GM23338 (cell line): Measurements from ENCODE around the gene TRIO. TPM values are rescaled to one million over a fixed set of nuclear protein-coding genes. Genes with fewer than 3 reads are reported as not detected.

Experiments
- ATAC-seq: fragments of 200-7000 bp; cut with Tn5 transposase; 3 replicates; pipeline ENCODE4 v1.9.1; 2020
- DNase-seq: peaks from one replicate; pipeline ENCODE4 v3.0.0-alpha.2; 2015; ENCODE audit warnings: low spot score
- H2AFZ ChIP-seq: fragments of 200-600 bp; sonication (generic); 2 replicates; pipeline ENCODE4 v1.8.0; 2016; ENCODE audit warnings: antibody characterized with exemption, mild to moderate bottlenecking, moderate library complexity
- H3F3A ChIP-seq: fragments of 200-600 bp; sonication (generic); replicated peaks from 2 replicates; pipeline ENCODE4 v1.8.0; 2017; ENCODE audit warnings: antibody characterized with exemption, mixed run types, low read depth
- H3K27ac ChIP-seq: fragments of 200-600 bp; sonication (generic); 2 replicates; pipeline ENCODE4 v1.6.1; 2016; ENCODE audit warnings: low read depth
- H3K27me3 ChIP-seq: fragments of 200-600 bp; sonication (generic); 2 replicates; pipeline ENCODE4 v1.8.0; 2016; ENCODE audit warnings: mild to moderate bottlenecking, mixed run types, moderate library complexity; ENCODE audit not compliant: insufficient read depth
- H3K36me3 ChIP-seq: fragments of 200-600 bp; sonication (generic); 2 replicates; pipeline ENCODE4 v1.8.0; 2016; ENCODE audit warnings: mild to moderate bottlenecking; ENCODE audit not compliant: insufficient read depth
- H3K4me1 ChIP-seq: fragments of 200-600 bp; sonication (generic); 2 replicates; pipeline ENCODE4 v1.8.0; 2016; ENCODE audit warnings: mild to moderate bottlenecking, moderate library complexity; ENCODE audit not compliant: insufficient read depth
- H3K4me2 ChIP-seq: fragments of 200-600 bp; sonication (generic); 2 replicates; pipeline ENCODE4 v1.7.1; 2017; ENCODE audit warnings: mixed run types
- H3K4me3 ChIP-seq: fragments of 200-600 bp; sonication (generic); 2 replicates; pipeline ENCODE4 v1.6.1; 2016; ENCODE audit warnings: mixed run types
- H3K79me2 ChIP-seq: fragments of 200-600 bp; sonication (generic); replicated peaks from 2 replicates; pipeline ENCODE4 v1.8.0; 2017; ENCODE audit warnings: mild to moderate bottlenecking; ENCODE audit not compliant: insufficient read depth
- H3K9me2 ChIP-seq: fragments of 200-600 bp; sonication (generic); 2 replicates; pipeline ENCODE4 v1.8.0; 2017; ENCODE audit not compliant: insufficient read depth
- H4K20me1 ChIP-seq: fragments of 200-600 bp; sonication (generic); replicated peaks from 2 replicates; pipeline ENCODE4 v1.8.0; 2017; ENCODE audit warnings: mild to moderate bottlenecking; ENCODE audit not compliant: insufficient read depth
- H3K27ac Mint-ChIP-seq: 2 replicates; pipeline ENCODE4 v1.8.0; 2020; ENCODE audit warnings: inconsistent platforms, mild to moderate bottlenecking, moderate library complexity, mixed read lengths
- H3K27me3 Mint-ChIP-seq: 3 replicates; pipeline ENCODE4 v1.8.0; 2022; ENCODE audit warnings: low read depth, mild to moderate bottlenecking, moderate library complexity, mixed read lengths, inconsistent platforms; ENCODE audit not compliant: insufficient read depth, poor library complexity
- H3K36me3 Mint-ChIP-seq: 3 replicates; pipeline ENCODE4 v1.8.0; 2021; ENCODE audit warnings: low read depth, mild to moderate bottlenecking, inconsistent platforms, moderate library complexity, mixed read lengths
- H3K4me1 Mint-ChIP-seq: 3 replicates; pipeline ENCODE4 v1.8.0; 2020; ENCODE audit warnings: mild to moderate bottlenecking, inconsistent platforms, mixed read lengths
- H3K4me3 Mint-ChIP-seq: 3 replicates; pipeline ENCODE4 v1.8.0; 2021; ENCODE audit warnings: moderate library complexity, mild to moderate bottlenecking, inconsistent platforms, mixed read lengths
- H3K9me3 Mint-ChIP-seq: 3 replicates; pipeline ENCODE4 v1.8.0; 2020; ENCODE audit warnings: moderate library complexity, mild to moderate bottlenecking, inconsistent platforms, mixed read lengths
- CREB1 ChIP-seq: fragments of 250-450 bp; sonication (Bioruptor Pico); IDR thresholded peaks from 2 replicates; pipeline ENCODE4 v1.5.0; 2020; ENCODE audit warnings: low read depth, mild to moderate bottlenecking, moderate library complexity
- EZH2 ChIP-seq: fragments of 200-600 bp; sonication (generic); IDR thresholded peaks from one replicate; pipeline ENCODE4 v1.8.0; 2017; ENCODE audit warnings: antibody characterized with exemption, mild to moderate bottlenecking, low read depth; ENCODE audit not compliant: unreplicated experiment
- EZH2phosphoT487 ChIP-seq: fragments of 200-600 bp; sonication (generic); IDR thresholded peaks from one replicate; pipeline ENCODE4 v1.8.1; 2018; ENCODE audit warnings: antibody characterized with exemption; ENCODE audit not compliant: unreplicated experiment
- JUNB ChIP-seq: IDR thresholded peaks from one replicate; pipeline ENCODE4 v1.6.1; 2016; ENCODE audit warnings: antibody characterized with exemption; ENCODE audit not compliant: unreplicated experiment
- POLR2AphosphoS5 ChIP-seq: IDR thresholded peaks from 2 replicates; pipeline ENCODE4 v1.6.1; 2016; ENCODE audit warnings: antibody characterized with exemption, low read depth
- STAT1 ChIP-seq: IDR thresholded peaks from one replicate; pipeline ENCODE4 v1.6.1; 2016; ENCODE audit warnings: antibody characterized with exemption; ENCODE audit not compliant: unreplicated experiment
- ZNF114 ChIP-seq: fragments of 250-450 bp; sonication (Bioruptor Pico); IDR thresholded peaks from 2 replicates; pipeline ENCODE4 v1.5.0; 2020; ENCODE audit warnings: mild to moderate bottlenecking, moderate library complexity
- ZNF331 ChIP-seq: fragments of 250-450 bp; sonication (Bioruptor Pico); IDR thresholded peaks from 2 replicates; pipeline ENCODE4 v1.5.0; 2020; ENCODE audit warnings: low read depth, mild to moderate bottlenecking, moderate library complexity
- polyA plus RNA-seq: library from polyadenylated mRNA; unstranded; fragments of >200 nt; fragmentation: Nextera tagmentation; extraction: Ambion mirVana; gene quantifications from 2 replicates; pipeline ENCODE4 v1.2.1, GENCODE V29; 2016
- total RNA-seq: library from RNA; depleted of rRNA; stranded (reverse); fragments of >200 nt; shearing (Covaris generic); gene quantifications from 2 replicates; pipeline ENCODE4 v1.2.3, GENCODE V29; 2014
- TF ChIP-seq, protein P1 (sequence below): IDR thresholded peaks from one replicate; pipeline ENCODE4 v1.6.1; 2018; ENCODE audit warnings: antibody characterized with exemption; ENCODE audit not compliant: unreplicated experiment
- TF ChIP-seq, protein P2 (sequence below), 2 experiments: fragments of 200-600 bp in 1 of 2; sonication (generic) in 1 of 2; conservative IDR thresholded peaks; 2 replicates each; pipeline versions ENCODE4 v1.5.1 to v1.6.1; 2016 to 2017; ENCODE audit warnings: antibody characterized with exemption in 2 of 2, low read depth in 2 of 2, mild to moderate bottlenecking in 2 of 2, moderate library complexity in 1 of 2
- TF ChIP-seq, protein P3 (sequence below): IDR thresholded peaks from 2 replicates; pipeline ENCODE4 v1.6.1; 2016; ENCODE audit warnings: antibody characterized with exemption
- TF ChIP-seq, protein P4 (sequence below): fragments of 250-450 bp; sonication (Bioruptor Pico); IDR thresholded peaks from 2 replicates; pipeline ENCODE4 v1.5.0; 2020; ENCODE audit warnings: mild to moderate bottlenecking, moderate library complexity

The TRIO gene
- total and polyA plus RNA-seq, 2 experiments from 2014 or later: 13.8 to 113 TPM

DNA sequence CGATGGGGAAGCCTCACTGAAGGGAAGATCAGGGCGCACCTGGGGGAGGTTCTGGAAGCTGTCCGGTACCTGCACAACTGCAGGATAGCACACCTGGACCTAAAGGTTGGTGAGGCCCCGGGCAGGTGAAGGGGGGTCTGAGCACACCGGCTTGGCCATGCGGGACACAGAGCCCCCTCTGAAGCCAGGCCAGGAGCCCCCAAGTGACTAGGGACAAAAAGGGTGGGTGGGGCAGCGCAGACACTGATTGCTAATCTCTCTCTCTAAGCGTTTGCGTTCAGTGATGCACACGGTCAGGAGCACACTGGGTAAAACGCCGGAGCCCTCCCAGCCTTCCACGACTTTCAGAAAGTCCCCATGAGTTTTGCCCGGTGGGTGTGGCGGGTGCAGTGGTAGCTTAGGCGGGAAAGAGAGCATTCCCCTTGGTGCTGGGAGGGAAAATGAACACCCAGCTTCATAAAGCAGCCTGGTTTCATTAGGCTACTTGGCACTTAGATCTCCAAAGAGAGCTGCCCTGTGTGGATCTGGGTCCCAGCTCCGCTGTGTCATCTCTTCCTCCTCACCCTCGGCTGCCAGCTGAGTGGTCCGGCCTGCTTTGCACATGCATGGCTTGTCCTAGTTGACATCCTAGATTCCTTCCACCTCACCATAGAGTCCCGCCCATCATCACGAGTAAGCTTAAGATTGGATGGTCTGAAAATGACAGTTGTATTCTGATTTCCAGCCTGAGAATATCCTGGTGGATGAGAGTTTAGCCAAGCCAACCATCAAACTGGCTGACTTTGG lies 364.2 kb downstream of the TRIO start:
- no peak overlapping the region for H3K27ac ChIP-seq
- peaks cover 16% of the 10 kb centered on the region for H3K36me3 Mint-ChIP-seq
- H2AFZ ChIP-seq: no peak overlapping the region
- H3K36me3 ChIP-seq: peaks cover 8% of the 10 kb centered on the region; the same call in 1 of the 2 replicates
- H3K4me1 ChIP-seq: no peaks in the 10 kb centered on the region
- H4K20me1 ChIP-seq: no peaks in the 10 kb centered on the region
- no peaks in the 10 kb centered on the region for H3K27me3 ChIP-seq
- H3K4me3 ChIP-seq: no peak overlapping the region
- no peaks in the 10 kb centered on the region for H3K9me3 Mint-ChIP-seq
- H3K4me1 Mint-ChIP-seq: no peaks in the 10 kb centered on the region
- no peak for DNase-seq
- H3K27me3 Mint-ChIP-seq: peaks cover 16% of the 10 kb centered on the region
- H3K79me2 ChIP-seq: no peaks in the 10 kb centered on the region
- no peak overlapping the region for H3K4me3 Mint-ChIP-seq
- no peaks in the 10 kb centered on the region for H3K9me2 ChIP-seq
- no peak overlapping the region for H3K4me2 ChIP-seq
- ATAC-seq: no peak
- TF ChIP-seq EZH2 (no peak), POLR2AphosphoS5 (no peak), JUNB (no peak), ZNF331 (CRISPR knock-in tag) (no peak), CREB1 (CRISPR knock-in tag) (no peak), EZH2phosphoT487 (no peak), ZNF114 (CRISPR knock-in tag) (no peak), STAT1 (no peak)
- TF ChIP-seq, protein P1, sequence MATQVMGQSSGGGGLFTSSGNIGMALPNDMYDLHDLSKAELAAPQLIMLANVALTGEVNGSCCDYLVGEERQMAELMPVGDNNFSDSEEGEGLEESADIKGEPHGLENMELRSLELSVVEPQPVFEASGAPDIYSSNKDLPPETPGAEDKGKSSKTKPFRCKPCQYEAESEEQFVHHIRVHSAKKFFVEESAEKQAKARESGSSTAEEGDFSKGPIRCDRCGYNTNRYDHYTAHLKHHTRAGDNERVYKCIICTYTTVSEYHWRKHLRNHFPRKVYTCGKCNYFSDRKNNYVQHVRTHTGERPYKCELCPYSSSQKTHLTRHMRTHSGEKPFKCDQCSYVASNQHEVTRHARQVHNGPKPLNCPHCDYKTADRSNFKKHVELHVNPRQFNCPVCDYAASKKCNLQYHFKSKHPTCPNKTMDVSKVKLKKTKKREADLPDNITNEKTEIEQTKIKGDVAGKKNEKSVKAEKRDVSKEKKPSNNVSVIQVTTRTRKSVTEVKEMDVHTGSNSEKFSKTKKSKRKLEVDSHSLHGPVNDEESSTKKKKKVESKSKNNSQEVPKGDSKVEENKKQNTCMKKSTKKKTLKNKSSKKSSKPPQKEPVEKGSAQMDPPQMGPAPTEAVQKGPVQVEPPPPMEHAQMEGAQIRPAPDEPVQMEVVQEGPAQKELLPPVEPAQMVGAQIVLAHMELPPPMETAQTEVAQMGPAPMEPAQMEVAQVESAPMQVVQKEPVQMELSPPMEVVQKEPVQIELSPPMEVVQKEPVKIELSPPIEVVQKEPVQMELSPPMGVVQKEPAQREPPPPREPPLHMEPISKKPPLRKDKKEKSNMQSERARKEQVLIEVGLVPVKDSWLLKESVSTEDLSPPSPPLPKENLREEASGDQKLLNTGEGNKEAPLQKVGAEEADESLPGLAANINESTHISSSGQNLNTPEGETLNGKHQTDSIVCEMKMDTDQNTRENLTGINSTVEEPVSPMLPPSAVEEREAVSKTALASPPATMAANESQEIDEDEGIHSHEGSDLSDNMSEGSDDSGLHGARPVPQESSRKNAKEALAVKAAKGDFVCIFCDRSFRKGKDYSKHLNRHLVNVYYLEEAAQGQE: no peak
- TF ChIP-seq, protein P2, sequence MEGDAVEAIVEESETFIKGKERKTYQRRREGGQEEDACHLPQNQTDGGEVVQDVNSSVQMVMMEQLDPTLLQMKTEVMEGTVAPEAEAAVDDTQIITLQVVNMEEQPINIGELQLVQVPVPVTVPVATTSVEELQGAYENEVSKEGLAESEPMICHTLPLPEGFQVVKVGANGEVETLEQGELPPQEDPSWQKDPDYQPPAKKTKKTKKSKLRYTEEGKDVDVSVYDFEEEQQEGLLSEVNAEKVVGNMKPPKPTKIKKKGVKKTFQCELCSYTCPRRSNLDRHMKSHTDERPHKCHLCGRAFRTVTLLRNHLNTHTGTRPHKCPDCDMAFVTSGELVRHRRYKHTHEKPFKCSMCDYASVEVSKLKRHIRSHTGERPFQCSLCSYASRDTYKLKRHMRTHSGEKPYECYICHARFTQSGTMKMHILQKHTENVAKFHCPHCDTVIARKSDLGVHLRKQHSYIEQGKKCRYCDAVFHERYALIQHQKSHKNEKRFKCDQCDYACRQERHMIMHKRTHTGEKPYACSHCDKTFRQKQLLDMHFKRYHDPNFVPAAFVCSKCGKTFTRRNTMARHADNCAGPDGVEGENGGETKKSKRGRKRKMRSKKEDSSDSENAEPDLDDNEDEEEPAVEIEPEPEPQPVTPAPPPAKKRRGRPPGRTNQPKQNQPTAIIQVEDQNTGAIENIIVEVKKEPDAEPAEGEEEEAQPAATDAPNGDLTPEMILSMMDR (conservative IDR thresholded peaks at IDR 0.05; ENCODE audit: low read depth in 2 of 2): no peak
- TF ChIP-seq, protein P3, sequence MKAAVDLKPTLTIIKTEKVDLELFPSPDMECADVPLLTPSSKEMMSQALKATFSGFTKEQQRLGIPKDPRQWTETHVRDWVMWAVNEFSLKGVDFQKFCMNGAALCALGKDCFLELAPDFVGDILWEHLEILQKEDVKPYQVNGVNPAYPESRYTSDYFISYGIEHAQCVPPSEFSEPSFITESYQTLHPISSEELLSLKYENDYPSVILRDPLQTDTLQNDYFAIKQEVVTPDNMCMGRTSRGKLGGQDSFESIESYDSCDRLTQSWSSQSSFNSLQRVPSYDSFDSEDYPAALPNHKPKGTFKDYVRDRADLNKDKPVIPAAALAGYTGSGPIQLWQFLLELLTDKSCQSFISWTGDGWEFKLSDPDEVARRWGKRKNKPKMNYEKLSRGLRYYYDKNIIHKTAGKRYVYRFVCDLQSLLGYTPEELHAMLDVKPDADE: no peak
- TF ChIP-seq, protein P4, sequence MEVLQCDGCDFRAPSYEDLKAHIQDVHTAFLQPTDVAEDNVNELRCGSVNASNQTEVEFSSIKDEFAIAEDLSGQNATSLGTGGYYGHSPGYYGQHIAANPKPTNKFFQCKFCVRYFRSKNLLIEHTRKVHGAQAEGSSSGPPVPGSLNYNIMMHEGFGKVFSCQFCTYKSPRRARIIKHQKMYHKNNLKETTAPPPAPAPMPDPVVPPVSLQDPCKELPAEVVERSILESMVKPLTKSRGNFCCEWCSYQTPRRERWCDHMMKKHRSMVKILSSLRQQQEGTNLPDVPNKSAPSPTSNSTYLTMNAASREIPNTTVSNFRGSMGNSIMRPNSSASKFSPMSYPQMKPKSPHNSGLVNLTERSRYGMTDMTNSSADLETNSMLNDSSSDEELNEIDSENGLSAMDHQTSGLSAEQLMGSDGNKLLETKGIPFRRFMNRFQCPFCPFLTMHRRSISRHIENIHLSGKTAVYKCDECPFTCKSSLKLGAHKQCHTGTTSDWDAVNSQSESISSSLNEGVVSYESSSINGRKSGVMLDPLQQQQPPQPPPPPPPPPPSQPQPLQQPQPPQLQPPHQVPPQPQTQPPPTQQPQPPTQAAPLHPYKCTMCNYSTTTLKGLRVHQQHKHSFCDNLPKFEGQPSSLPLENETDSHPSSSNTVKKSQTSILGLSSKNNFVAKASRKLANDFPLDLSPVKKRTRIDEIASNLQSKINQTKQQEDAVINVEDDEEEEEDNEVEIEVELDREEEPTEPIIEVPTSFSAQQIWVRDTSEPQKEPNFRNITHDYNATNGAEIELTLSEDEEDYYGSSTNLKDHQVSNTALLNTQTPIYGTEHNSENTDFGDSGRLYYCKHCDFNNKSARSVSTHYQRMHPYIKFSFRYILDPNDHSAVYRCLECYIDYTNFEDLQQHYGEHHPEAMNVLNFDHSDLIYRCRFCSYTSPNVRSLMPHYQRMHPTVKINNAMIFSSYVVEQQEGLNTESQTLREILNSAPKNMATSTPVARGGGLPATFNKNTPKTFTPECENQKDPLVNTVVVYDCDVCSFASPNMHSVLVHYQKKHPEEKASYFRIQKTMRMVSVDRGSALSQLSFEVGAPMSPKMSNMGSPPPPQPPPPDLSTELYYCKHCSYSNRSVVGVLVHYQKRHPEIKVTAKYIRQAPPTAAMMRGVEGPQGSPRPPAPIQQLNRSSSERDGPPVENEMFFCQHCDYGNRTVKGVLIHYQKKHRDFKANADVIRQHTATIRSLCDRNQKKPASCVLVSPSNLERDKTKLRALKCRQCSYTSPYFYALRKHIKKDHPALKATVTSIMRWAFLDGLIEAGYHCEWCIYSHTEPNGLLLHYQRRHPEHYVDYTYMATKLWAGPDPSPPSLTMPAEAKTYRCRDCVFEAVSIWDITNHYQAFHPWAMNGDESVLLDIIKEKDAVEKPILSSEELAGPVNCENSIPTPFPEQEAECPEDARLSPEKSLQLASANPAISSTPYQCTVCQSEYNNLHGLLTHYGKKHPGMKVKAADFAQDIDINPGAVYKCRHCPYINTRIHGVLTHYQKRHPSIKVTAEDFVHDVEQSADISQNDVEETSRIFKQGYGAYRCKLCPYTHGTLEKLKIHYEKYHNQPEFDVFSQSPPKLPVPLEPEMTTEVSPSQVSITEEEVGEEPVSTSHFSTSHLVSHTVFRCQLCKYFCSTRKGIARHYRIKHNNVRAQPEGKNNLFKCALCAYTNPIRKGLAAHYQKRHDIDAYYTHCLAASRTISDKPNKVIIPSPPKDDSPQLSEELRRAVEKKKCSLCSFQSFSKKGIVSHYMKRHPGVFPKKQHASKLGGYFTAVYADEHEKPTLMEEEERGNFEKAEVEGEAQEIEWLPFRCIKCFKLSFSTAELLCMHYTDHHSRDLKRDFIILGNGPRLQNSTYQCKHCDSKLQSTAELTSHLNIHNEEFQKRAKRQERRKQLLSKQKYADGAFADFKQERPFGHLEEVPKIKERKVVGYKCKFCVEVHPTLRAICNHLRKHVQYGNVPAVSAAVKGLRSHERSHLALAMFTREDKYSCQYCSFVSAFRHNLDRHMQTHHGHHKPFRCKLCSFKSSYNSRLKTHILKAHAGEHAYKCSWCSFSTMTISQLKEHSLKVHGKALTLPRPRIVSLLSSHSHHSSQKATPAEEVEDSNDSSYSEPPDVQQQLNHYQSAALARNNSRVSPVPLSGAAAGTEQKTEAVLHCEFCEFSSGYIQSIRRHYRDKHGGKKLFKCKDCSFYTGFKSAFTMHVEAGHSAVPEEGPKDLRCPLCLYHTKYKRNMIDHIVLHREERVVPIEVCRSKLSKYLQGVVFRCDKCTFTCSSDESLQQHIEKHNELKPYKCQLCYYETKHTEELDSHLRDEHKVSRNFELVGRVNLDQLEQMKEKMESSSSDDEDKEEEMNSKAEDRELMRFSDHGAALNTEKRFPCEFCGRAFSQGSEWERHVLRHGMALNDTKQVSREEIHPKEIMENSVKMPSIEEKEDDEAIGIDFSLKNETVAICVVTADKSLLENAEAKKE (CRISPR knock-in tag): no peak
- H3K27ac Mint-ChIP-seq: peak overlapping the region; percentile 41; the same call in 1 of the 2 replicates
- no peaks in the 10 kb centered on the region for H3F3A ChIP-seq
